HG02970 (cell line): ENCODE data around the gene KRTAP12-1.

Experiments used
- ATAC-seq: cut with Tn5 transposase; IDR thresholded peaks from one replicate; pipeline ENCODE4 v1.9.1; 2021; ENCODE audit warnings: mild to moderate bottlenecking, moderate library complexity, moderate number of reproducible peaks; ENCODE audit not compliant: unreplicated experiment, low FRiP score

Gene KRTAP12-1

DNA sequence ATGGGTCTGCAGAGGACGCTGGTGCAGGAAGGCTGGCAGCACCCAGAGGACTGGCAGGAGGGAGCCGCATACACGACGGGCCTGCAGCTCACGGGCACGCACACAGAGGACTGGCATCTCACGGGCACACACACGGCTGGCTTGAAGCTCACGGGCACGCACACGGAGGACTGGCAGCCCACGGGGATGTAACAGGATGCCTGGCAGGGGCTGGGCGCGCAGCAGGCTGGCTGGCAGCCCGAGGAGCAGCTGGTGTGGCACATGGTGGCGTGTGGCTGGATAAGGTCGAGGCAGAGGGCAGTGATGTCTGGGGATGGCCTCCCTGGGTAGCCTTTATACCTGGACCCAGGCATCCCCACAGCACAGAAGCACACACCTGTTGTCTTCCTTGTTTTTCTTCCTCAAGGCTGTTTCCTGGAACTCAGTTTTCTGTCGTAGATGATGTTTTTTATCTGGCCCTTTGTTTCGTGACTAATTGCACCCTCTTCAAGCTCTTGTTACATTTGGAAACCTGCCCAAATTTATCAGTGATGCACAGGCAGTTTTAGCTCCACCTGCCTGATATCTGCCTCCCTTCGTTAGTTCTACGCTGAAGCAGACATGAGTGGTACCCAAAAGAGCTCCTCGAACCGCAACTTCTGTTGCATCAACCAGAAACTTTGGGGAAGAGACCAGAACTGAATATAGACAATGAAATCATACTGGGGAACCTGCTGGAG lies at the start of gene KRTAP12-1:
Gene KRTAP12-1, minus strand, starts transcription at position 303 of the 719 bp plus-strand sequence. Its CDS starts 40 bp downstream, at position 263.
- ATAC-seq, result no peak

GRCh38 chr21:44730951-44731579 lies 49.1 kb upstream of the KRTAP12-1 start:
- no peak for ATAC-seq

DNA sequence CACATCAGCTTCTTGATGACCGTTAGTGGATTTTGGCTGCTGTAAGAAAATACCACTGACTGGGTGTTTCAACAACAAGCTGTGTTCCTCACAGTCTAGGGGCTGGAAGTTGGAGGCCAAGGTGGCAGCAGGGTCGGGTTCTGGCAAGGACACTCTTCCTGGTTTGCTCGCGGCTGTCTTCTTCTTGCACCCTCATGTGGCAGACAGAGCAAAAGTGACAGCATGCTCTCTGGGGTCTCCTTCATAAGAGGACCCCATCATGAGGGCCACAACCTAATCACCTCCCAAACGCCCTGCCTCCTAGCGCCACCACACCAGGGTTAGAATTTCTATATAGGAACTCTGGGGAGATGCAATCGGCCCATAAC lies 48.0 kb upstream of the KRTAP12-1 start:
- ATAC-seq, result no peak

- ATAC-seq, result no peak
These were observed 47.5 kb upstream of the KRTAP12-1 start for GRCh38 chr21:44729336-44730027.

- ATAC-seq, result no peak
These were observed 46.8 kb upstream of the KRTAP12-1 start for GRCh38 chr21:44728716-44729115.

GRCh38 chr21:44727757-44728156 lies 45.8 kb upstream of the KRTAP12-1 start:
- no peak for ATAC-seq

GRCh38 chr21:44727321-44727720 lies 45.4 kb upstream of the KRTAP12-1 start:
- ATAC-seq, result no peak

DNA sequence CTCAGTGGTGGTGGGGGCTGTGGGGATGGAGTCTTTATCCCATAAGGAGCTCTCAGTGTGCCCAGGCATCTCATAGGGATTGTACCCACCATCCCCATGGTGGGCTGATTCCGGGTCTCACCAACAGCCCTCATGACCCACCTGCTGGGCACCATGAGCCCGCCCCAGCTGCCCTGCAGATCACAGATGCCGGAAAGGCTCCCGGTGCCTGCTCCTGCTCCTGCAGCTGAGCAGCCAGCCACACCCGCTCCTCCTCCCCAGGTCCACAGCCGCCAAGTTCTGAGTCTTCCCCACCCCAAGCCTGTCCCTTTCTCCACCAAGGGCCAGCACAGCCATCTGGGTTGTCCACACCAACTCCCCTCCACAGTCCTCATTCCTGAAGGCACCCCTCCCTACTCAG lies 44.9 kb upstream of the KRTAP12-1 start:
- no peak for ATAC-seq

GRCh38 chr21:44724926-44725325 lies 43.0 kb upstream of the KRTAP12-1 start:
- ATAC-seq, result no peak

GRCh38 chr21:44724196-44724595 lies 42.2 kb upstream of the KRTAP12-1 start:
- ATAC-seq, result no peak

- no peak for ATAC-seq
These were observed 41.5 kb upstream of the KRTAP12-1 start for GRCh38 chr21:44723177-44724131.

DNA sequence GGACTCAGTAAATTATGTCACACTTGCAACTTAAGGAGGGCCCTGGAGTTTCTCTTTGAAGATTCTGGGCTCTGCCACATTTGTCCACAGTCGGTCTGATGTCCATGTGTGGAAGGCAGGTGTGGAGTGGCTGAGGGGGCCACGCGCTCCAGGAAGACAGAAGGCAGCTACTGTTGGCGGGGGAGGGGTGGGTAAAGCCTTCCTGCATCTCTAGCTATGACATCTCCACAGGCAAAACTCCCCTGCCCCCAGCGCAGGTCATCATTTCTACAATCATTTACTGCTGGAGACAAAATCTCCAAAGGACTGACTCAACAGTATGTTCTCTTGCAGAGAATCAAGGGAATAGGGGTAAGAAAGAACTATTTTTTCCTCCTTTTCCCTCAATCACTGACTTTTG lies 40.8 kb upstream of the KRTAP12-1 start:
- ATAC-seq, result no peak

- ATAC-seq, result no peak
These were observed 38.2 kb upstream of the KRTAP12-1 start for GRCh38 chr21:44720170-44720569.

DNA sequence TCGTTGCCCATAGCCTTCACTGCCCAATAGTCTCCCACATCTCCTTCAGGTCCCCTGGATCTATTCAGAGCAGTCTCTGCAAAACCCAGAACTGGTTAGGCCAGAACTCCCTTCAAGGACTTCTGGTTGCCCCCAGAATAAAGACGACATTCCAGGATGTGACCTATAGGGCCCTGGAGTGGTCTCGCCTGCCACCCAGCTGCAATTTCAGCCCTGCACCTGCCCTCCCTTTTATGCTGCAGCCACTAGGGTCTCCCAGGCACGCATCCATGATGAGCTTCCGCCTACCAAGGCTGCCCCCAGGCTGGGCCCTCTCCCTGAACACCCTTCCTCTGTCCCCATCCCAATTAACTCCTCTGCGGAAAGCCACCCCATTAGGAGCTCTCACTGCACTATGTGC lies 36.6 kb upstream of the KRTAP12-1 start:
- no peak for ATAC-seq

DNA sequence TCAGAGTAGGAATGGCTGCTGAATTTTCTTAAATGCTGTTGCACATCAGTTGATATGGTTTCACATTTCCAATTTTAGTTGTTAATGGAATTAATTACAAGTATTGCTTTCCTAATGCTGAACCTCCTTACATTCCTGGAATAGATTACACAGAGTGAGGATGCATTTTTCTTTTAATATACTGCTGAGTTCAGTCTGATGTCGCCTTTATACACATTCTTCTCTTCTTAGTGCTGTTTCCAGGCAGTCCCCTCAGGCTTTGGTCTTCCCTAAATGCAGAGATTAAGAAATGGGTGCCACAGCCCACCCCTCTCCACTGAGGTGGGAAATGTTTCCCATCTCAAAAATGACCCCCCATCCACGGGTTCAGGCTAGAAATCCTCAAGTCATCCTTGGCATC lies 36.1 kb upstream of the KRTAP12-1 start:
- no peak for ATAC-seq

GRCh38 chr21:44716984-44717383 lies 35.0 kb upstream of the KRTAP12-1 start:
- no peak for ATAC-seq

- no peak for ATAC-seq
These were observed 32.9 kb upstream of the KRTAP12-1 start for GRCh38 chr21:44714905-44715304.

GRCh38 chr21:44713846-44714245 lies 31.9 kb upstream of the KRTAP12-1 start:
- no peak for ATAC-seq

DNA sequence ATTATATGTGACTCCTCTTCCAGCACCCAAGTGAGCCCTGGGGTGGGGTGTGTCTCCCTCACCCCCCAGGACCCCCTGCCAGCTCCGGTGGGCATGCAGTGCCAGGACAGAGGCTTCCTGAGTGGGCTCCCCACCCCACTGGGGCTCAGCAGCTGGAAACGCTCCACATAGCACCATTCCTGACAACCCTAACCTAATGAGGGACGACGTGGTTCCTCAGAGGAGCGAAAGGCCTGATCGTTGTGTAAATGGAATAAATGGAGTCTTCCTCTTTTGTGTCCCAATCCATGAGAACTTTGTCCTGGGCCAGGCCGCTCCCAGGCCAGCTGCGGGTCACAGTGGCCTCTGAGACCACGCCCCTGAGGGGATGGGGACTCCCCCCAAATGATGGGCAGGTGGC lies 31.2 kb upstream of the KRTAP12-1 start:
- no peak for ATAC-seq

GRCh38 chr21:44712203-44713028 lies 30.5 kb upstream of the KRTAP12-1 start:
- ATAC-seq, result no peak
